HT-29 (cell line): Measurements from ENCODE around the gene ESR2. TPM values are rescaled to one million over a fixed set of nuclear protein-coding genes. Genes with fewer than 3 reads are reported as not detected.
A peak's percentile ranks its signal among the peaks of the same experiment; 100 is the strongest.
"Not testable (repeated sequence)": the region's sequence is repeated elsewhere in the genome, so short reads cannot be mapped to it uniquely, and the experiment has no call there.

Source experiments
- DNase-seq: peaks from one replicate; pipeline ENCODE4 v3.0.0-alpha.2; 2015; ENCODE audit warnings: low spot score
- total RNA-seq: library from RNA; depleted of rRNA; stranded (reverse); fragments of >200 nt; shearing (Covaris generic); gene quantifications from 2 replicates; pipeline ENCODE4 v1.2.3, GENCODE V29; 2014

The ESR2 gene
- total RNA-seq, 1 experiment from 2014 or later, result not detected

GRCh38 chr14:64221391-64222003 lies 72.7 kb downstream of the ESR2 start:
- no peak for DNase-seq

GRCh38 chr14:64220466-64220865 lies 73.7 kb downstream of the ESR2 start:
- DNase-seq, result no peak

GRCh38 chr14:64220056-64220455 lies 74.1 kb downstream of the ESR2 start:
- no peak for DNase-seq

- no peak for DNase-seq
These were observed 75.6 kb downstream of the ESR2 start for GRCh38 chr14:64218344-64219240.

GRCh38 chr14:64217834-64218233 lies 76.3 kb downstream of the ESR2 start:
- DNase-seq, result no peak

GRCh38 chr14:64217308-64217707 lies 76.9 kb downstream of the ESR2 start:
- no peak for DNase-seq

GRCh38 chr14:64215978-64216377 lies 78.2 kb downstream of the ESR2 start:
- no peak for DNase-seq

GRCh38 chr14:64215274-64215673 lies 78.9 kb downstream of the ESR2 start:
- no peak for DNase-seq

GRCh38 chr14:64213853-64214570 lies 80.2 kb downstream of the ESR2 start:
- DNase-seq, result no peak

GRCh38 chr14:64213086-64213485 lies 81.1 kb downstream of the ESR2 start:
- no peak for DNase-seq

GRCh38 chr14:64212666-64213065 lies 81.5 kb downstream of the ESR2 start:
- DNase-seq, result no peak

- DNase-seq, result not testable (repeated sequence)
These were observed 83.3 kb downstream of the ESR2 start for GRCh38 chr14:64210912-64211311.

- no peak for DNase-seq
These were observed 84.0 kb downstream of the ESR2 start for GRCh38 chr14:64210216-64210615.

GRCh38 chr14:64209444-64210131 lies 84.6 kb downstream of the ESR2 start:
- no peak for DNase-seq

- no peak for DNase-seq
These were observed 85.2 kb downstream of the ESR2 start for GRCh38 chr14:64208981-64209380.

GRCh38 chr14:64208261-64208660 lies 85.9 kb downstream of the ESR2 start:
- DNase-seq, result no peak

- no peak for DNase-seq
These were observed 90.7 kb downstream of the ESR2 start for GRCh38 chr14:64203366-64204006.

GRCh38 chr14:64202716-64203115 lies 91.5 kb downstream of the ESR2 start:
- no peak for DNase-seq

- no peak for DNase-seq
These were observed 92.1 kb downstream of the ESR2 start for GRCh38 chr14:64201921-64202545.

- peak; percentile 3 for DNase-seq
These were observed 92.9 kb downstream of the ESR2 start for GRCh38 chr14:64201296-64201695.

GRCh38 chr14:64200170-64200569 lies 94.0 kb downstream of the ESR2 start:
- no peak for DNase-seq
